ENCODE results near the gene GFOD2. TPM values are rescaled to one million over a fixed set of nuclear protein-coding genes. Genes with fewer than 3 reads are reported as not detected.
A peak's percentile ranks its signal among the peaks of the same experiment; 100 is the strongest.

Gene GFOD2
- total RNA-seq, 1 donor from 2014 or later, result 12.5 TPM

- no peak for DNase-seq
Measured at GRCh38 chr16:67669499-67670101, 49.5 kb downstream of the GFOD2 start.

- no peak for DNase-seq
Measured at GRCh38 chr16:67668495-67669157, 50.5 kb downstream of the GFOD2 start.

- peak; percentile 95 for DNase-seq
Measured at GRCh38 chr16:67667817-67668494, 51.2 kb downstream of the GFOD2 start.

- no peak for DNase-seq
Measured at GRCh38 chr16:67667453-67667816, 51.7 kb downstream of the GFOD2 start.

GRCh38 chr16:67666559-67667452 lies 52.3 kb downstream of the GFOD2 start, which contains the start of the genes C16orf86 and ENKD1:
TSS of gene C16orf86 (plus strand) at chr16:67666814. CDS start at chr16:67666971, 157 bp downstream.
TSS of gene ENKD1 (minus strand) at chr16:67666750. CDS start at chr16:67666442, 308 bp downstream.
- peak; percentile 87 for DNase-seq

GRCh38 chr16:67666032-67666551 lies 53.0 kb downstream of the GFOD2 start:
- DNase-seq, result no peak

GRCh38 chr16:67665598-67665997 lies 53.5 kb downstream of the GFOD2 start:
- no peak for DNase-seq

GRCh38 chr16:67664871-67665270 lies 54.2 kb downstream of the GFOD2 start:
- DNase-seq, result no peak

GRCh38 chr16:67664258-67664657 lies 54.9 kb downstream of the GFOD2 start:
- no peak for DNase-seq

GRCh38 chr16:67663877-67664222 lies 55.3 kb downstream of the GFOD2 start:
- no peak for DNase-seq

GRCh38 chr16:67663151-67663876 lies 55.8 kb downstream of the GFOD2 start:
- DNase-seq, result no peak

- no peak for DNase-seq
Measured at GRCh38 chr16:67662653-67663010, 56.5 kb downstream of the GFOD2 start.

GRCh38 chr16:67661886-67662652 lies 57.0 kb downstream of the GFOD2 start:
- no peak for DNase-seq

- peak; percentile 60 for DNase-seq
Measured at GRCh38 chr16:67661101-67661761, 57.9 kb downstream of the GFOD2 start.

GRCh38 chr16:67660564-67661028 lies 58.5 kb downstream of the GFOD2 start, which contains the start of gene PARD6A:
TSS of gene PARD6A (plus strand) at chr16:67660960. CDS start at chr16:67661039, 79 bp downstream.
- peak; percentile 98 for DNase-seq

GRCh38 chr16:67659675-67660563 lies 59.2 kb downstream of the GFOD2 start, which contains the start of gene ACD:
TSS of gene ACD (minus strand) at chr16:67660260. CDS start at chr16:67660220, 40 bp downstream.
- peak; percentile 97 for DNase-seq

- no peak for DNase-seq
Measured at GRCh38 chr16:67658849-67659674, 60.1 kb downstream of the GFOD2 start.
